GM12872 (cell line): Measurements from ENCODE around the gene USPL1.
A peak's percentile ranks its signal among the peaks of the same experiment; 100 is the strongest.

Source experiments
- CTCF ChIP-seq: IDR thresholded peaks from 3 replicates; pipeline ENCODE4 v1.5.1; 2011; ENCODE audit warnings: low read depth, mild to moderate bottlenecking, low read length, moderate library complexity; ENCODE audit not compliant: insufficient read depth

USPL1 gene

GRCh38 chr13:30675717-30676116, 58.0 kb downstream of the USPL1 start:
- no peak for TF ChIP-seq CTCF

GRCh38 chr13:30676672-30677071, 59.0 kb downstream of the USPL1 start:
- TF ChIP-seq CTCF: no peak

- peak; percentile 59 for TF ChIP-seq CTCF
These were observed 62.0 kb downstream of the USPL1 start for GRCh38 chr13:30679483-30680330.

GRCh38 chr13:30681843-30682242, 64.1 kb downstream of the USPL1 start:
- no peak for TF ChIP-seq CTCF

- TF ChIP-seq CTCF: no peak
These were observed 67.7 kb downstream of the USPL1 start for GRCh38 chr13:30685320-30685859.

- no peak for TF ChIP-seq CTCF
These were observed 68.3 kb downstream of the USPL1 start for GRCh38 chr13:30685987-30686386.

GRCh38 chr13:30687601-30688000, 69.9 kb downstream of the USPL1 start:
- no peak for TF ChIP-seq CTCF
